ENCODE measurements around the gene APOL1.
A peak's percentile ranks its signal among the peaks of the same experiment; 100 is the strongest.
"Not testable (repeated sequence)": the region's sequence is repeated elsewhere in the genome, so short reads cannot be mapped to it uniquely, and the experiment has no call there.

APOL1 gene

DNA sequence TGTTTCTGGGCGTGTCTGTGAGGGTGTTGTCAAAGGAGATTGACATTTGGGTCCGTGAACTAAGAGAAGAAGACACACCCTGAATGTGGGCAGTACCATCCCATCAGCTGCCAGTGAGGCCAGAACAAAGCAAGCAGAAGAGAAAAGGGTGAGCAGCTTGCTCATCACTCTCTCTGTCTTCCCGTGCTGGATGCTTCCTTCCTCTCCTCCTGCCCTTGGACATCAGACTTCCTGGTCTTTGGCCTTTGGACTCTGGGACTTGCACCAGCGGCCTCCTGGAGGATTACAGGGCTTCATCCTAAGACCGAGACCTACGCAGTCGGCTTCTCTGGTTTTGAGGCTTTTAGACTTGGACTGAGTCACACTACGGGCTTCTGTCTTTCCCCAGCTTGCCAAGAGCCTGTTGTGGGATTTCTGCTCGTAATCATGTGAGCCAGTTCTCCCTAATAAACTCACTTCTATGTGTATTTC is 32.4 kb upstream of the APOL1 start:
- peaks cover 14% of the 10 kb centered on the region for H3K4me1 Mint-ChIP-seq
- no peak overlapping the region for H3K27ac Mint-ChIP-seq

DNA sequence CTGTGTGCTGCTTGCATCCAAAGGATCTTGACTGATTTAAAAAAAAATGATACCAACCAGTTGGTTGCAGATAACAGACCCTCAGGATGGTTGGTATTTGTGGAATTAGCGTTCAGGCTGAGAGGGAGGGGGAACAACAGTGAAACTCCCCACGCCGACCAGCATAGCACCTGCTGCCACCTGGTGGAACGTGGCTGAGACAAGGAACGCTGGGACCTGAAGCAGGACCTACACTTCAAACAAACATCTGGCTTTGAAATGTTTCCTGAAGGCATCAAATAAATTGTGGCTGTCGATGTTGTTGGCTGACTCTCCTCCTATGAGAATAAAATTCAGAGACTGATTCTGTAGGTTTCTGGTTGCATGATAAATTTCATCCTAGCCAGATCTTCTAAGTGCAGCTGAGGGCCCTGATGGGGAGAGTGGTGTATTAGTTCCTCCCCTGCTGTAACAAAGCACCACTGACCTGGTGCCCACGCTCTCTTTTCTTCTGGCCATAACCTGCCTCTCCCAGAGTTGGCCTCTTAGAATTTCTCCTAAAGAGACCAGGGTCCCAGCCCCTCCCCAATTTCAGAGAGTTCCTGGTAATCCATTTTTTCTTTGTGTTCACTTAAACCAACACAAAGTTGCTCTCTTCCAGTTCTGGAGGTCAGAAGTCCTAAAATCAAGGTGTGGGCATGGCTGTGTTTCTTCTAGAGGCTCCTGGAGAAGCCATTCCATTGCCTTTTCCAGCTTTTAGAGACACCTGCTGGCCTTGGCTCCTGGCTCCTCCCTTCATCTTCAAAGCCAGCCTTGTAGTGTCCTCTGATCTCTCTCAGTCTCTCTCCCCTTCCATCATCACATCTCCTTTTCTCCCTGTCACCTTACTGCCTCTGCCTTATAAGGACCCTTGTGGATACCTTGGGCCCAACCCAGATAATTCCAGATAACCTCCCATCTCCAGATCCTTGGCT is 30.9 kb upstream of the APOL1 start:
- Mint-ChIP-seq H3K27ac (no peak overlapping the region), H3K4me3 (peak overlapping the region; percentile 53 to 65), H3K4me1 (peaks cover 14% of the 10 kb centered on the region), H3K27me3 (peaks cover 33% of the 10 kb centered on the region), H3K9me3 (no peaks in the 10 kb centered on the region)
- peak in 1 of 2 donors; percentile 46 for DNase-seq
- peak; percentile 87 for ATAC-seq

More for the DNA sequence above, 32.4 kb upstream of the APOL1 start:
- Mint-ChIP-seq H3K4me3 (no peak overlapping the region), H3K27me3 (peaks cover 42% of the 10 kb centered on the region), H3K9me3 (no peaks in the 10 kb centered on the region)
- ATAC-seq (no peak), DNase-seq (no peak)

- H3K9me3 Mint-ChIP-seq = no peaks in the 10 kb centered on the region
- ATAC-seq (no peak), DNase-seq (no peak)
- peaks cover 20% of the 10 kb centered on the region for H3K4me1 Mint-ChIP-seq
- H3K27me3 Mint-ChIP-seq = peaks cover 25% of the 10 kb centered on the region
- H3K27ac Mint-ChIP-seq = no peak overlapping the region
- H3K4me3 Mint-ChIP-seq = no peak overlapping the region
Observed at GRCh38 chr22:36222887-36223450, 30.0 kb upstream of the APOL1 start.

- Mint-ChIP-seq H3K4me1 (peaks cover 20% of the 10 kb centered on the region), H3K9me3 (no peaks in the 10 kb centered on the region), H3K27me3 (peaks cover 19% of the 10 kb centered on the region), H3K4me3 (no peak overlapping the region), H3K27ac (no peak overlapping the region)
- no peak for ATAC-seq
- DNase-seq = no peak
Observed at GRCh38 chr22:36223504-36223903, 29.4 kb upstream of the APOL1 start.

DNA sequence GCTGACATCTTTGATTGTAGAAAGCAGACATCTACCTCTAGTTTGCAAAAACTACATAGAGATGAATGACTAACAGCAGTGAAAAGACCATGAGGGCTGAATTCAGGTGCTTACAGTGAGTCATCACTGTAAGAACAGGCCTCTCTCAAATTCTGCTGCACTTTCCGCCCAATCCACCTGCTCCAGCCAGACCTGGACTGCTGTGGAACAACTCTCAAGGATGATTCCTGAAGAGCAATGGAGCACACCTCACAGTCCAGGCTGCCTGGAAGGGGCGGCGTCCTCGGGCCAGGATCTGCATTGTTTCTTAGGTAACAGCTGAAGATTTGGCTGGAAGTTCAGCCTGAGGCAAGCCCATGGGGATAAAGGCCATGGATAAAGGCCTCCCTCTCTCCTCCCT is 28.7 kb upstream of the APOL1 start:
- ATAC-seq = no peak
- H3K4me3 Mint-ChIP-seq = no peak overlapping the region
- no peak overlapping the region for H3K27ac Mint-ChIP-seq
- peaks cover 12% of the 10 kb centered on the region for H3K27me3 Mint-ChIP-seq
- no peaks in the 10 kb centered on the region for H3K9me3 Mint-ChIP-seq
- H3K4me1 Mint-ChIP-seq = peaks cover 20% of the 10 kb centered on the region
- no peak for DNase-seq

DNA sequence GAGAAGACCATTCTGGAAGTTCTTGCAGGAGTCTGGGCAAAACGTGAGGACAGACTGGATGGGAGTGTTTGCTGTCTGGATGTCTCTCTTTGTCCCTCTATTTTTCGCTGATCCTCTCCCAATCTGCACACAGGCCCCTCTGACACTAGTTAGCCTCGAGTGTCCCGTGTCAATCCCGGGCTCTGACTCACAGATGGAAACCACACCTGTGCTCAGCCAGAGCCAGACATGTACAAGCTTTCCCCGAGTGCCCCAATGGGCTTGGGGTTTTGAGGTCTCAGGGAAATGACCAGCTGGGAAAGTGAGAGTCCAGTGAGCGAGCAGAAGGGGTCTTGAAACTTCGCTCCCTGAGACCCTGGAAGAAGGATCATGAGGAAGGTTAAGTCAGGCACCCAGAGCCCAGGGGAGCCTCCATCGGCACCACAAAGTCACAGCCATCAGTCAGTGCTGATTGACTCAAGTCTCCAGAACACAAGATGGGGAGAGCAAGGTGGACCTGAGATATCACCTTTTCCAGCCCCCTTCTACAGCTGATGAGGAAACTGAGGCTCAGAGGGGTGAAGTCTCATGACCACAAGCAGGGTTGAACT is 27.5 kb upstream of the APOL1 start:
- Mint-ChIP-seq H3K4me3 (no peak overlapping the region), H3K9me3 (no peaks in the 10 kb centered on the region), H3K27ac (no peak overlapping the region), H3K4me1 (peaks cover 20% of the 10 kb centered on the region), H3K27me3 (peaks cover 4% of the 10 kb centered on the region)
- DNase-seq (no peak), ATAC-seq (no peak)

DNA sequence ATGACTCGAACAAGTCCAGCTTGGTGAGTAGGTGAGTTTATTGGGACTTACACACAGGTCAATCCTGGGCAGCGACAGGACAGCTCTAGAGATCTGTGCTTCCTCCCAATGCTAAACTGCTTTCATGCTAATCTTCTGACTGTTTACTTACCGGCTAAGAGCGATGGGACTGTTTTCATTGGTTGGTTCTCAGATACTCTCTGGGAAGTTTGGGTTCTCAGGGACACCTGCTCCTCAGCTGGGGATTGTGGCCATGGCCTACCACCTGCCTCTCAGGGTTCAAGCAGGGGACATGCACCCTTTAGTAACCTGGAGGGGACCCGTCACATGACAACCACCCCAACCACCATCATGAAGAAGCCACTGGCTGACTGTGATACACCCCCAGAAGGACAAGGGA is 26.7 kb upstream of the APOL1 start:
- H3K27me3 Mint-ChIP-seq = no peaks in the 10 kb centered on the region
- no peak overlapping the region for H3K27ac Mint-ChIP-seq
- no peak for ATAC-seq
- DNase-seq = no peak
- H3K4me3 Mint-ChIP-seq = no peak overlapping the region
- peaks cover 20% of the 10 kb centered on the region for H3K4me1 Mint-ChIP-seq
- H3K9me3 Mint-ChIP-seq = no peaks in the 10 kb centered on the region

DNA sequence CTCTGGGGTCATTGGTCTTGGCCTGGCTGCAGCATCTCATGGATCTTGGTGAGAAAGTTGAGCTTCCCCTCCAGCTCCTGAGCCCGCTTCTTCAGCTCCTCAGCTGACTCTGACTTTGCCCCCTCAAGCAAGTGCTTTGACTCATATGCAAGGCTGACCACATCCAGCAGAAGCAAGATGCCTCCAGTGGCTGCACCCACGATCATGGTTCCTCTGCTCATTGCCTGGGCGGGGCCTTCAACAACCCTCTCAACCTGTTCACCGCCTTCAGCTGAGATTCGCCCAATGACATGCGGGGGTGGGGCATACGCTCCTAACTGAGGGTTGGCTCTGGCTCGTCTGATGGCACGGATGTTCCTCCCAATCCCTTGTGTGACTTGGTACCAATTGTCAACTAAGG is 25.5 kb upstream of the APOL1 start:
- ATAC-seq = peak; percentile 59
- DNase-seq = peak in 1 of 2 donors; percentile 21
- H3K27me3 Mint-ChIP-seq = no peaks in the 10 kb centered on the region
- no peak overlapping the region for H3K4me3 Mint-ChIP-seq
- H3K27ac Mint-ChIP-seq = peak overlapping the region in 1 of 2 donors; percentile 69
- no peaks in the 10 kb centered on the region for H3K9me3 Mint-ChIP-seq
- H3K4me1 Mint-ChIP-seq = peaks cover 15% of the 10 kb centered on the region

DNA sequence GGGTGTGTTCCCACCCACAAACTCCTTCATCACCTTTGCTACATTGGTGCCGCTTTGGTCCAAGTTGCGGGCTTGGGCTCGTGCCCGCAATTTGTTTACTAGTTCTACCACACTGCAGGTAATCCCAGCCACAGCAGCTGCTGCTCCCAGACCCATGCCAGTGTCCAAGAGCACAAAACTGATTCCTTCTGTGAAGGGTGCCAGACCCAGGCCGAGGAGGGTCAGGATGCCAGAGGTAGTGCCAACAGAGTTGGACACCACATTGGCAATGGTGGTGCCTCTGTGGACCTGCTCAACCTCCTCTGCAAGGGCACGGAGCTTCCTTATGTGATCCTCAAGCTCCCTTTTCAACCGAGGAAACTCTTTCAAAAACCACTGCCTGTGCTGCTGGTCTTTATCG is 25.1 kb upstream of the APOL1 start:
- H3K27ac Mint-ChIP-seq = peak overlapping the region in 1 of 2 donors; percentile 69
- no peaks in the 10 kb centered on the region for H3K9me3 Mint-ChIP-seq
- DNase-seq (no peak), ATAC-seq (no peak)
- H3K4me1 Mint-ChIP-seq = peaks cover 15% of the 10 kb centered on the region
- no peak overlapping the region for H3K4me3 Mint-ChIP-seq
- no peaks in the 10 kb centered on the region for H3K27me3 Mint-ChIP-seq

- H3K27me3 Mint-ChIP-seq, DNase-seq, H3K4me3 Mint-ChIP-seq, H3K27ac Mint-ChIP-seq, H3K9me3 Mint-ChIP-seq, ATAC-seq: not testable (repeated sequence)
- H3K4me1 Mint-ChIP-seq = peaks cover 18% of the 10 kb centered on the region
Observed at GRCh38 chr22:36228369-36228768, 24.6 kb upstream of the APOL1 start.

DNA sequence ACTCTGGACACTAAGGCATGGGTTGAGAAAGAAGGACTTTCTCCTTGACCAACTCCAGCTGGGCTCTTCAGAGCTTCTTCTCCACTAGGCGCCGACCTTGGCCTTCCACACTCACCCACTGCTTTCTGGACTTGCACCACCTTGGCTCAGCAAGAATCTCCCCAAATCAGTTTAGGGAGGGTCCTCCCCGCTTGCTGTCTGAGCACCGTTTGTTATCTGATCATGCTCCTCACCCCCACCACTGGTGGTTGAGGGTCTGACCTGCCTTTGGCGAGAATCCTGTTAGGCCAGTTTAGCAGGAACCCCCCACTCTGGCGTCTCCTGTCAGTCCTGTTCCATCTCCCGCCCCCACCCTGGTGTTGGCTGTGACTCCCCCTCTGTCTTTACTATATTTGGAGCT is 24.0 kb upstream of the APOL1 start:
- no peak for ATAC-seq
- Mint-ChIP-seq H3K4me1 (peaks cover 23% of the 10 kb centered on the region), H3K4me3 (no peak overlapping the region), H3K9me3 (no peaks in the 10 kb centered on the region), H3K27me3 (no peaks in the 10 kb centered on the region), H3K27ac (peak overlapping the region in 1 of 2 donors; percentile 30)
- DNase-seq = no peak

DNA sequence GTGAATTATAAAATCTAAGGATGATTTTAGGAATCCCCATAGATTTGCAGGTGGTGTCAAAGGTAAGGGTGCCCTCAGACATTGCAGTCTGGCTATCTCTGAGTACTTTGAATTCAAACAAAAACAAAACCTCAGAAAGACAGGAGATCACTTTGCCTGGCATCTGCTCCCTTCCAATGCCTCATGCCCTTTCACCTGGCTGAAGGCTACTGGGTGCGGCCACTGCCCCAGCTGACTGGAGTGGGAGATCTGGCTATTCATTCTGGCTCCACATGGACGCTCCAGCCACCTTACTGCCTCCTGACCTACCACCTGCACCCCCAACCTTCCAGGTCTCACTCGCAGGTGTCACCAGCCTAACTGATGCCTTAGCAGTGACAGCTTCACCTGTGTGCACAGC is 23.3 kb upstream of the APOL1 start:
- not testable (repeated sequence) for DNase-seq, H3K27me3 Mint-ChIP-seq, H3K9me3 Mint-ChIP-seq, ATAC-seq, H3K4me3 Mint-ChIP-seq
- H3K4me1 Mint-ChIP-seq = peaks cover 30% of the 10 kb centered on the region
- peak overlapping the region; percentile 17 to 30 for H3K27ac Mint-ChIP-seq

DNA sequence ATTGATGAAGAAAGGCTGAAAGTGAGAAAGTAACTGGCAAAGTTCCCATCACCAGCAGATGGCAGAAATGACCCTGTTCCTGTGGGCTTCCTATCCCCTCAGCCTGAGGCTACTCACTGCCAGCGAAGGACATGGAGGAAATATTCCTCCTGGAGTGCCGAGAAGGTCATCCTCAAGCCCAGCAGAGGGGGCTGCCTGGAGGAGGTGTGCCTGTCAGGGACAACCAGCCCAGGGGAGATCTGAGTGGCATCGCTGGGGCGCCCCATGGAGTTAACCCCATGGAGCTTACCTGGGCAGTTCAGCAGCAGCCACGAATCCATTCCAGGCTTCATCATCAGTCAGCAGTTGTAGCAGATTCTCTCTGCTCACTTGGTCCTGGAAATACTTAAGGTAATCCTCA is 21.9 kb upstream of the APOL1 start:
- not testable (repeated sequence) for H3K9me3 Mint-ChIP-seq, H3K27ac Mint-ChIP-seq, ATAC-seq, DNase-seq, H3K27me3 Mint-ChIP-seq, H3K4me3 Mint-ChIP-seq
- H3K4me1 Mint-ChIP-seq = peaks cover 44% of the 10 kb centered on the region

- peak overlapping the region in 1 of 2 donors; percentile 75 for H3K27ac Mint-ChIP-seq
- DNase-seq = no peak
- peaks cover 8 to 14% of the 10 kb centered on the region in 2 donors for H3K9me3 Mint-ChIP-seq
- ATAC-seq = no peak
- no peak overlapping the region for H3K4me3 Mint-ChIP-seq
- H3K27me3 Mint-ChIP-seq = no peaks in the 10 kb centered on the region
- H3K4me1 Mint-ChIP-seq = peaks cover 56% of the 10 kb centered on the region
Observed at GRCh38 chr22:36232715-36233401, 20.1 kb upstream of the APOL1 start.

DNA sequence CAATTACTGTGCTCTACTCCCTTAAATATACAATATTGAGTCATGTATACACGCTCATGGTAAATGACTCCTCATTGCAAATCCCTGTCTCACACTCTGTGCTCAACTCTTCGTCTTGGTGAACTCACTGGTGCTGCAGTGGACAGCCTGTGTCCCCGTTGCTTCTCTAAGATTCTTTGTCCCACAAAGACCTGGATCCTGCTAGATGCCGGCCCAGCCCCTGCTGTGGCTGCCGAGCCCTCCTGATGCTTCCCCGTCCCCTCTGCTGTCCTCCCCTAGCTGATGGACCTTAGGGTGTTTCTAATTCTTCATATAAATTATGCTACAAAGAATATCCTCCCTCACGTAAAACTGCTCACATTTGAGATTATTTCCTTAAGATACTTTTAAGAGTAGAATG is 19.1 kb upstream of the APOL1 start:
- Mint-ChIP-seq H3K27ac (no peak overlapping the region), H3K27me3 (no peaks in the 10 kb centered on the region), H3K4me3 (no peak overlapping the region), H3K9me3 (peaks cover 8 to 14% of the 10 kb centered on the region in 2 donors), H3K4me1 (peaks cover 62% of the 10 kb centered on the region)
- DNase-seq (no peak), ATAC-seq (no peak)
